K562 (cell line): ENCODE measurements around the gene BPNT1.

Experiments used
- POLR2AphosphoS5 ChIP-seq: IDR thresholded peaks from 2 replicates; pipeline ENCODE4 v1.6.1; 2011; ENCODE audit warnings: mild to moderate bottlenecking, low read depth, low read length, moderate library complexity; ENCODE audit not compliant: control insufficient read depth, insufficient read depth
- TF ChIP-seq, protein P1 (sequence below): sonication (generic); formaldehyde crosslinking; IDR thresholded peaks from 2 replicates; pipeline ENCODE4 v1.8.0; 2023; ENCODE audit warnings: missing genetic modification reagents, mild to moderate bottlenecking, borderline replicate concordance
- TF ChIP-seq, protein P2 (sequence below): fragments of 450-650 bp; IDR thresholded peaks from 2 replicates; pipeline ENCODE4 v1.6.1; 2016; ENCODE audit warnings: low read depth, mild to moderate bottlenecking, moderate library complexity

DNA sequence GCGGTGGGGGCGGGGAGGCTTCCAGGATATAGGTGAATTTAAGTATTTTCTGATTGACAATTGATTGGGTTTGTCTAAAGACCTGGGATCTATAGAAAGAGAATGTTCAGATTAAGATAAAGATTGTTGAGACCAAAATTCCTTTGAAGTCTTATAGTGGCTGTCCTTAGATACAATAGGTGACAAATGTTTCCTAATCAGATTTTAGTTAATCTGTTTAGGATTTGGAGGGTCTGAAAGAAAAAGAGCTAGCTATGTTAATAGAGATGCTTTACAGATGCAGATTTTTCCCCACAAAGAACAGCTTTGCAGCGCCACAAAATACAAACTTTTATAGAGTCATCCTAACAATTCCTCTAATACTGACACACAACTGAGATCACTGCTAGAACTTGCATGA, 28.7 kb downstream of the BPNT1 start:
- TF ChIP-seq, protein P1, sequence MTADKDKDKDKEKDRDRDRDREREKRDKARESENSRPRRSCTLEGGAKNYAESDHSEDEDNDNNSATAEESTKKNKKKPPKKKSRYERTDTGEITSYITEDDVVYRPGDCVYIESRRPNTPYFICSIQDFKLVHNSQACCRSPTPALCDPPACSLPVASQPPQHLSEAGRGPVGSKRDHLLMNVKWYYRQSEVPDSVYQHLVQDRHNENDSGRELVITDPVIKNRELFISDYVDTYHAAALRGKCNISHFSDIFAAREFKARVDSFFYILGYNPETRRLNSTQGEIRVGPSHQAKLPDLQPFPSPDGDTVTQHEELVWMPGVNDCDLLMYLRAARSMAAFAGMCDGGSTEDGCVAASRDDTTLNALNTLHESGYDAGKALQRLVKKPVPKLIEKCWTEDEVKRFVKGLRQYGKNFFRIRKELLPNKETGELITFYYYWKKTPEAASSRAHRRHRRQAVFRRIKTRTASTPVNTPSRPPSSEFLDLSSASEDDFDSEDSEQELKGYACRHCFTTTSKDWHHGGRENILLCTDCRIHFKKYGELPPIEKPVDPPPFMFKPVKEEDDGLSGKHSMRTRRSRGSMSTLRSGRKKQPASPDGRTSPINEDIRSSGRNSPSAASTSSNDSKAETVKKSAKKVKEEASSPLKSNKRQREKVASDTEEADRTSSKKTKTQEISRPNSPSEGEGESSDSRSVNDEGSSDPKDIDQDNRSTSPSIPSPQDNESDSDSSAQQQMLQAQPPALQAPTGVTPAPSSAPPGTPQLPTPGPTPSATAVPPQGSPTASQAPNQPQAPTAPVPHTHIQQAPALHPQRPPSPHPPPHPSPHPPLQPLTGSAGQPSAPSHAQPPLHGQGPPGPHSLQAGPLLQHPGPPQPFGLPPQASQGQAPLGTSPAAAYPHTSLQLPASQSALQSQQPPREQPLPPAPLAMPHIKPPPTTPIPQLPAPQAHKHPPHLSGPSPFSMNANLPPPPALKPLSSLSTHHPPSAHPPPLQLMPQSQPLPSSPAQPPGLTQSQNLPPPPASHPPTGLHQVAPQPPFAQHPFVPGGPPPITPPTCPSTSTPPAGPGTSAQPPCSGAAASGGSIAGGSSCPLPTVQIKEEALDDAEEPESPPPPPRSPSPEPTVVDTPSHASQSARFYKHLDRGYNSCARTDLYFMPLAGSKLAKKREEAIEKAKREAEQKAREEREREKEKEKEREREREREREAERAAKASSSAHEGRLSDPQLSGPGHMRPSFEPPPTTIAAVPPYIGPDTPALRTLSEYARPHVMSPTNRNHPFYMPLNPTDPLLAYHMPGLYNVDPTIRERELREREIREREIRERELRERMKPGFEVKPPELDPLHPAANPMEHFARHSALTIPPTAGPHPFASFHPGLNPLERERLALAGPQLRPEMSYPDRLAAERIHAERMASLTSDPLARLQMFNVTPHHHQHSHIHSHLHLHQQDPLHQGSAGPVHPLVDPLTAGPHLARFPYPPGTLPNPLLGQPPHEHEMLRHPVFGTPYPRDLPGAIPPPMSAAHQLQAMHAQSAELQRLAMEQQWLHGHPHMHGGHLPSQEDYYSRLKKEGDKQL (CRISPR knock-in tag) = no peak
- no peak for TF ChIP-seq POLR2AphosphoS5
- TF ChIP-seq, protein P2, sequence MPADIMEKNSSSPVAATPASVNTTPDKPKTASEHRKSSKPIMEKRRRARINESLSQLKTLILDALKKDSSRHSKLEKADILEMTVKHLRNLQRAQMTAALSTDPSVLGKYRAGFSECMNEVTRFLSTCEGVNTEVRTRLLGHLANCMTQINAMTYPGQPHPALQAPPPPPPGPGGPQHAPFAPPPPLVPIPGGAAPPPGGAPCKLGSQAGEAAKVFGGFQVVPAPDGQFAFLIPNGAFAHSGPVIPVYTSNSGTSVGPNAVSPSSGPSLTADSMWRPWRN = no peak
